GM19043 (cell line): ENCODE measurements around the gene MAN2A1.

Source experiments
- ATAC-seq: cut with Tn5 transposase; IDR thresholded peaks from one replicate; pipeline ENCODE4 v1.9.1; 2021; ENCODE audit warnings: low read depth; ENCODE audit not compliant: unreplicated experiment

MAN2A1 gene

GRCh38 chr5:109704282-109704952 is 14.7 kb downstream of the MAN2A1 start:
- ATAC-seq = no peak

DNA sequence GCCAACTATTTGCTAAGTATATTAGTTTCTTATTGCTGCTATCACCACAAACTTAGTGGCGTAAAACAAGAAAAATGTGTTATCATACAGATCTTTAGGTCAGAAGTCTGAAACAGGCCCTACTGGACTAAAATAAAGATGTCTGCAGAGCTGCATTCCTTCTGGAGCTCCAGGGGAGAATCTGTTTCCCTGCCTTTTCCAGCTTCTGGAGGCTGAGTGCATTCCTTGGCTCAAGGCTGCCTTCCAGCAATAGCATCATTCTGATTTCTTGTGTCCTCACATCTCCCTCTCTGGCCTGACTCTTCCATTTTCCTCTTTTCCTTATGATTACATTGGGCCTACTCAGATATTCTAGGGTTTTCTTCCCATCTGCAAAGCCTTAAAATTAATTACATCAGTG is 15.9 kb downstream of the MAN2A1 start:
- no peak for ATAC-seq

- ATAC-seq = no peak
These were observed 16.4 kb downstream of the MAN2A1 start for GRCh38 chr5:109706095-109706494.

DNA sequence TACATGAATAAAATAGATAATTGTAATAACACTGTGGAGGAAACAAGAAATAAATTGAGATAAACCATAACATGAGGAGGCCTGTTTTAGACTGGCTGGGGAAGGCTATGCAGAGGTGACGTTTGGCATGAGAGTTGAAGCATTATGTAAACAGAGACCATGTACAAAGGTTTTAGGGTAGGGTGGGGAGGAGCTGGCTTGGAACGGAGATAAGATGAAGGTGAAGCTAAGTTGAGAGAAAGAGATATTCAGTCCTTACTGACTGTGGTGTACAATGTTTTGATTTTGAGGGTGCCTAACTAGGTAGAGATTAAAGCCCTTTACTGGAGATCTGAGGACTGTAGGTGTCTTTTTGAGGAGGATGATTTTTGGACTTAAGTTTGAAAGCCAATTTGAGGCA is 17.8 kb downstream of the MAN2A1 start:
- ATAC-seq = no peak

GRCh38 chr5:109708813-109709212 is 19.1 kb downstream of the MAN2A1 start:
- no peak for ATAC-seq

DNA sequence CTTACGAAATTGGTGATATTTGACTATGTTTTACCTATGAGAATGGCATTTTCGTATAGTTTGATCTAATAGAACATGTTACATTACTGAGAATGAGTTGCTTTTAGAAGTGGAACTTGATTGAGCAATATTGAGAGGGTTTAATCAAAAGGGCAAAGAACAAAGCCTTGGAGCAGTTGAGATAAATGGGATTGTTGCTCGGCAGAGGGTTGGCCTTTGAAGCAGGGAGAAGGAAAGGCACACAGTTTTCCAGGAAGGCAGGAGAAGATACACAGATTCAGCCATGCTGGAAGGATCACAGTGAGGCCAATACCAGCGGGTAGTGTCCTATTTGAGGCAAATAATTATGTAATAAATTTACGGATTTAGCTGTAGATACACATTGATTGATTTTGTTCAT is 19.5 kb downstream of the MAN2A1 start:
- no peak for ATAC-seq

GRCh38 chr5:109711673-109712072 is 21.9 kb downstream of the MAN2A1 start:
- no peak for ATAC-seq

DNA sequence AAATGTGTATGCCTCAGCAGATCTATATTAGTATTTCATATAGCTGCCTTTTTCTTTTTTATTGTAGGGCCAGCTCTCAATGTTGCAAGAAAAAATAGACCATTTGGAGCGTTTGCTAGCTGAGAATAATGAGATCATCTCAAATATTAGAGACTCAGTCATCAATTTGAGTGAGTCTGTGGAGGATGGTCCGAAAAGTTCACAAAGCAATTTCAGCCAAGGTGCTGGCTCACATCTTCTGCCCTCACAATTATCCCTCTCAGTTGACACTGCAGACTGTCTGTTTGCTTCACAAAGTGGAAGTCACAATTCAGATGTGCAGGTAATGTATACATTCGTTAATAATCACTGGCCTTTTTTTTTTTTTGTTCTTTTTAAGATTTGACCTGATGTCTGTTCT is 23.7 kb downstream of the MAN2A1 start:
- no peak for ATAC-seq

- no peak for ATAC-seq
These were observed 24.9 kb downstream of the MAN2A1 start for GRCh38 chr5:109714592-109714991.

GRCh38 chr5:109718216-109718615 is 28.5 kb downstream of the MAN2A1 start:
- ATAC-seq = no peak

- no peak for ATAC-seq
These were observed 28.9 kb downstream of the MAN2A1 start for GRCh38 chr5:109718632-109719031.

DNA sequence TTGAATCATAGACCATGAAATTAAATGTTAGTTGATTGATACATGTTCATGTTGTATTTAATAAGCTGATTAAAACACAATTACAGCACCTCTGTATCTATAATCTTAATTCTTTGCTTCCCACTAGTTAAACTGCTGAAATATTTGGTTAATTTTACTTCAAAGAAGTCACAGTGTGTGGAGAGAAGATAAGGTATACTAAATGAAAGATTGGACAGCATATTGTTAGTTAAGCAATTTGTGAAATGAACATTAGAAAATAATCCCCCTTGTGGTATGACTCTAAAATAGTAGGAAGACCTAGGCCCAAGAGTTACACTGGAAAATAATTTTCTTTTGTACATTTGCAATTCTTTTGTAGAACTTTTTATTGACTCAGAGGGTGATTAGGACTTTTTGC is 30.3 kb downstream of the MAN2A1 start:
- no peak for ATAC-seq

DNA sequence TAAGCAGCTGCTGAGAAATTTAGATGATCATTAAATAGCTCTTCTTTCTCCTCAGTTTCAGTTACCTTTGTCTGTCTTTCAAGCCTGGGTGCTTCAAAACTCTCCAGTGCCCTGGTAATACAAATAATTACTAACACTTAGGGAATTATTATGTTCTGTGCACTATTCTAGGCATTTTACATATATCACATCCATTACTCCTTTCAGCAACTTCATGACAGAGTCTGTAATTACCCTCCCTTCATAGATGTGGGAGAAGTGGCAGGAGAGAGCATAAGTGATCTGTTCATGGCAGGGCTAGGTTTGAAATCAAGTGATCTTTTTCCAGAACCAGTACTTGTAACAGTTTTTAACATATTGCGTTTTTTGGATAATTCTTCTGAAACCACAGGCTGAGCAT is 32.0 kb downstream of the MAN2A1 start:
- peak; percentile 46 for ATAC-seq

DNA sequence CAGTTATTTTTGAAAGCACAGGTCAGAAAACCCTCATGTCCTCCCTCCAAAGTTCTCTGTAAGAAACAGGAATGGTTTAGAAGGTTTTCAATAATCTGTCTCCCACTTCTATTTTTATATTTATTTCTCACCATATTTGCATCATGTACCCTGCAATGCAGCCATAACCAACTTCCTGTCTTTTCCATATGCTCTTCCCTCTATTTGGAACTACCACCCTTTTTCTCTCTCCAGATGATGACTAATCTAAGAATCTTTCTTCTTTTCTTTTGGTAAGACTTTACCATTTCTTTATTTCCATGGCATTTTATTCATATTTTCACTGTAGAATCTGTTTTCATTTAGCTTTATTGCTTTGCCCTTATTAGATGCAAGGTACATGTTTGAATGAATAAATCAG is 33.9 kb downstream of the MAN2A1 start:
- ATAC-seq = no peak

- no peak for ATAC-seq
These were observed 35.4 kb downstream of the MAN2A1 start for GRCh38 chr5:109725135-109725534.

DNA sequence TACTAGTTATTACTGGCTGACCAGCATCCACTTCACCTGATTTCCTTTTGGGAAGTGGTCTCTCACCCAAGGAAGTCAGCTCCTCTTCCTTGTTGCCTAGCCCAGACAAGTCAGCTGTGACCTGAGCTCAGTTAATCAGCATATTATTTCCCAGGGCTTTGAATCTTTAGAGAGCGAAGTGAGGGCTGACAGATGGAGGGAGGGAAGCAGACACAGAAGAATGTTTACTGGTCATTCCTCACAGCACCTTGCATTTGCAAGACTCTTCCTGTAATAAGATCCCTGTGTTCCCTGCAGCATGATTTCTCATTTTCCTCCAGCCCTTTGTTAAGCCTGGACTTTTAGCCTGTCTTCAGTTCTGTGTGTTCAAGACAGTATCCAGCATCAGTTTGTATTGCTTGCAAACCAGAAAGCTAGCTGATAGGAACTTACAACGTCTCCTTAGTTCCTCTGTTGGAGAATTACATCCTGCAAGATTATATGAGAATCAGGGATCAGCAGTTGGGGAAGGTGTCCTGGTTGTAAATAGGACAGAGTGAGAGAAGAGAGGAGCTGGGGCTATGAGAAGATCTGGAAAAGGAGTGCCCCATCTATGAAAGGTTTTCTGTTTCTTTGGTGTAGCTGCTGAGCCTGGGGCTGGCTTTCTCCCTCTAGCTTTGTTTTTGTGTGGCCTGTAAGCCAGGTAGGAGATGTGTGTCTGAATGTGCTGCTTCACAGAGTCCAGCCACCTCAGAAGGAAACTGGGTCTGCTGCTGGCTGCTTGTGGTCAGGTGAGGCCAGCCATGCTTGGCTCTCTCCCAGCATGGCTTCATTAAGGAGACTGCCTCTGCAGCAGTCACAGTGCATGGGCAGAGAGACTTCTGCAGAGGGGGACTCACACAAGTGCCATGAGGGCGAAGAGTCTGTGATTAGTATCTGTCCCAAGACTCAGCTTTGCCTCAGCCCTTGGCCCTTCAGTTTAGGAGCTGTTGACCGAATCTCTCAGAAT is 50.3 kb downstream of the MAN2A1 start:
- peak; percentile 94 for ATAC-seq

GRCh38 chr5:109740966-109741365 is 51.2 kb downstream of the MAN2A1 start:
- no peak for ATAC-seq

DNA sequence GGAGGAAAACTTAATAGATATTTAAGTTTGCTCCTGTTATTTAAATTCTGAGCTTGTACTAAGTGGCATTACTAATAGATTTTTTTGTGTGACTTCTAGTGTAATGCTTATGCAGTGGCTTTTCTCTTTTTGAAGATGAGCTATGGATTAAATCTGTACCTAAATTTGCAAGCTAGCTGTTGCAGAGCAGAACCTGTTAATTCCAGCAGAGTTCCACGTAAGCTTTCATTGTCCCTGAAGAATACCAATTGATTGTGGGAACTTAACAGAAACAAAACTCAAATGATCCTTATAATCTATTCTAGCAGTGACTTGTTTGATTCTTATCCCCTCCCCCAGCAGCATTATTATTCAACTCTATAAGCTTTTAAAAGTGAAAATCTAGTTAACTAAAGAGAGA is 51.7 kb downstream of the MAN2A1 start:
- no peak for ATAC-seq

GRCh38 chr5:109743041-109743531 is 53.4 kb downstream of the MAN2A1 start:
- no peak for ATAC-seq

DNA sequence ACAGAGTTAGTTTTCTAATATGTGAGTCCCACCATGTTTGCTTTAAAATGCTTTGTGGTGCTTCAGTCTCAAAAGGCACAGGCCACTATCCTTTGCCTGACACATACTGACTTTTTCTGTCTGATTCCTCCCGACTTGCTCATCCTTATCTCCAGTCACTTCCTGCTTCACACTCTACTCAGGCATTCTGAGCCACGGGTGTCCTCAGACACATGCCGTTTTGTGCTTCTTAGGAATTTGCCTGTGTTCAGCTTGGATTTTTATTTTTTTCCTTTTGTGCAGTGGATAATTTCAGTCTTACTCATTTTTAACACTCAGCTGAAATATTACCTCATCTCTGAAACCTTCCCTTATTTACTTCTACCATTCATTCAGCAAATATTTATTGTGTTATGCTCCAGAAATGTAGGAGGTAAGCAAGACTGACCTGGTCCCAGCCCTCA is 54.1 kb downstream of the MAN2A1 start:
- no peak for ATAC-seq

GRCh38 chr5:109744261-109744660 is 54.5 kb downstream of the MAN2A1 start:
- ATAC-seq = no peak

DNA sequence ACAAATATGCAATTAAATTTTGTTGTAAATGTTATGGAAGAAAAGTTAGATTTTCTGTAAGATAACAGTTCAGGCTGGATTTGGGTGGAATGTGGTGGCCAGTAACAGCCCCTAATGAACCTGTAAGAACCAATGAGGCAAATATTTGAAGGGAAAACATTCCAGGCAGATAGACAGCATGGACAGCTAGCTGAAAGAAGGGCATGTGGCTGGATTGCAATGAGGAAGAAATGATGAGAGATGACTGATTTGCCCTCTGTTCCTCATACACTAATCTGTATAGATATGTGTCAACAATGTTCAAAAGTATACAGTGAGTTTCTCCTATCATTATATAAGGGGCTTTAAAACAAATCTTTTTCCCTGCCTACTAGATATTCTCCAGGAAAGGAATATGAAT is 58.8 kb downstream of the MAN2A1 start:
- ATAC-seq = no peak
